Fibroblast of gingiva (primary cell): ENCODE measurements around the gene FOXP2.
A peak's percentile ranks its signal among the peaks of the same experiment; 100 is the strongest.
"Not testable (repeated sequence)": the region's sequence is repeated elsewhere in the genome, so short reads cannot be mapped to it uniquely, and the experiment has no call there.

Experiments
- DNase-seq: peaks from one replicate; pipeline ENCODE4 v3.0.0-alpha.2; 2011; ENCODE audit warnings: low read depth

FOXP2 gene

GRCh38 chr7:114422507-114423501 lies 8.2 kb downstream of the FOXP2 start:
- no peak for DNase-seq

GRCh38 chr7:114426382-114426781 lies 11.8 kb downstream of the FOXP2 start:
- no peak for DNase-seq

DNA sequence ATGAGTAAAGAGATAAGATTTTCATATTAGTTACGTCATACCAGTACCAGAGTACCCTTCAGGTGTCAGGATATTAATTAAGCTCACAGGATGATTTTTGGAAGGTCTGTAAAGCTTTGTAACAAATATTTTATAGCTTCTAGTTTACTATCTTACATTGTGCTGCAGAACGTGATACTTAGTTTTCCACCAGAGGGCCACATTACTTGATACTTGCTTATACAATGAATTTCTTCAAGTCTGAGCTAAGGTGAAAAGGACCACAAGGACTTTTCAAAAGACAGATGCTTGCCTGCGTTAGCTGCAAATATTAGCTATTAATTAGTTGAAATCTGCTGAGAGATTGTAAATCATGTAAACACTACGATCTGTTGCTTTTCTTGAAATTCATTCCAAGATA lies 12.2 kb downstream of the FOXP2 start:
- DNase-seq: peak; percentile 33

DNA sequence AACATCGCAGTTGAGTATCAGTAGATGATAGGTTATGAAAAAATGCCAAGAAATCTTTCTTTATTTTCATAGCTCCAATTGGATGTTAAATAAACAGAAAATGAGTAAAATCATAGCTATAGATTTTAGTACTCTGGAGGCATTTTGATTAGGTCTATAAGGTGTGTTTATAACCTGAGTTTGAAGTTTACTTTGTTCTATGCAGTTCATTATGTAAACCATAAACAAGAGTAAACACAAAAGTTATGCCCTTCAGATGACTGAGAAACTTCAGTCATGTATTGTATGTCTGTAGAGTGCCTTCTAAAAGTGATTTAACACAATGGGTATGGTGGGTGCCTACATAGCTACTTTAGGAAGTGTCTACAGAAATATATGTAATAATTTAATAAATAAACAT lies 13.6 kb downstream of the FOXP2 start:
- no peak for DNase-seq

- no peak for DNase-seq
Observed at GRCh38 chr7:114431189-114431588, 16.6 kb downstream of the FOXP2 start.

- DNase-seq: no peak
Observed at GRCh38 chr7:114432061-114432460, 17.4 kb downstream of the FOXP2 start.

GRCh38 chr7:114432703-114433102 lies 18.1 kb downstream of the FOXP2 start:
- DNase-seq: no peak

- DNase-seq: no peak
Observed at GRCh38 chr7:114439581-114439980, 25.0 kb downstream of the FOXP2 start.

DNA sequence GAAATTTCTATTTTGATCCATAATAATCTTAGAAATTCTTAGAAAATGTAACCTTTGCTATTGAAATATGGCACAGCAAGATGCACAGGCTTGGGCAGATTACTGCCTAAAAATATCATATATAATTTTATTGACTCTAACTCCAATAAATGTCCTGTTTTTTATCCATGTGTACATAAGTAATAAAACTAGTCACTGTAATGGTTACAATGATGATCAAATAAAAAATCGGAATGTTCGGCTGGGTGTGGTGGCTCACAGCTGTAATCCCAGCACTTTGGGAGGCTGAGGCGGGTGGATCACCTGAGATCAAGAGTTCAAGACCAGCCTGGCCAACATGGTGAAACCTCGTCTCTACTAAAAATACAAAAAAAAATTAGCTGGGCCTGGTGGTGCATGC lies 26.3 kb downstream of the FOXP2 start:
- DNase-seq: not testable (repeated sequence)

DNA sequence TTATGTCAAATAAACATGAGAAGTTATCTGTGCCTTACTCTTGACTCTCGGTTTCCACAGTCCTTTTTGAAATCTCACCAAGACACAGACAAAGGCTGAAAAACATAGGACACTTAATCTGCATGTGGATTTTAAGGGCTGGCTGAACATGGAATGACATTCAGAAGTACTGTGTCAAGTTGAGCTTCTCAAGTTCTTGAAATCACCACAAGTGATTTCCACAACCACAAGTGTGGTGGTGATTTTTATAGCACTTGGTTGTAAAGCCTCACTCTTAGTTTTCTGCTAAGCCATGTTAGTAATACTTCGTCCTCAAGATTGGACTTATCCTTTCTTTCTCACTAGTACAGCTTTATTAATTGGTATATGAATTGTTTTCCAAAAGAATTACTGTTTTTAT lies 29.6 kb downstream of the FOXP2 start:
- DNase-seq: no peak

GRCh38 chr7:114450431-114450830 lies 35.8 kb downstream of the FOXP2 start:
- no peak for DNase-seq

GRCh38 chr7:114459574-114459973 lies 45.0 kb downstream of the FOXP2 start:
- no peak for DNase-seq

DNA sequence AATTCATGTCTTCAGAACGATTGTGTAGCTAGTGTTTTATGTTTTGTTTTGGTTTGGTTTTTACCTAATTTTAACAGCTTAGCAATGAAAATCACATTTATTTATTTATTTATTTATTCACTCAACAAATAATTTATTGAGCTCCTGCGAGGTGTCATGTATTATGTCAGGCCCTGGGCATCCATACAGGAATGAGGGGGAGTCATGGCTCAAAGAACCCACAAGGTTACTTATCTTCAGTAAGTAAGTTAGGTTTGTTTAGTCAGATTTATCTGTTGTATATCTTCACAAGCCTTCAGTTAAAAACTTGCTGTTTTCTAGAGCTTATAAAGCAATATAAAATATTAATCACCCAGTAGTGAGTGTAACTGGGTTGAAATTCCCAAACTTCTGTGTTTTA lies 45.4 kb downstream of the FOXP2 start:
- no peak for DNase-seq

DNA sequence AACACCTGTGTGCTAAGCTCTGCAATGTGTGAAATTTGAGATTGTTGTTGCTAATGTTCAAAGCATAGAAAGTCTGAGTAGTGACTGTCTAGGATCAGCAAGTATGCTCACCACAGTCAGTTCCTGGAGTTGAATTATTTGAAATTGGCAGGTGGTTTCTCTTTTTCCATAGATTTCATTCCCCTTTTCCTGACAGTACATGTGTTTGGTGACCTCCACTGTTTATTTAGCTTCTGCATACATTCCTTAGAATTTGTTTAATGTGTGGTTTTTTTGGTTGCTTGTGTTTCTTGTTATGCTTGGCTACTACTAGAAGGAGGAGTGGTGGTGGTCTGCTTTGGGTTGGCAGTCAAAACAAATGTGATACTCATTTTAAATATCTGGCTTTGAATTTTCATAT lies 52.3 kb downstream of the FOXP2 start:
- DNase-seq: no peak

DNA sequence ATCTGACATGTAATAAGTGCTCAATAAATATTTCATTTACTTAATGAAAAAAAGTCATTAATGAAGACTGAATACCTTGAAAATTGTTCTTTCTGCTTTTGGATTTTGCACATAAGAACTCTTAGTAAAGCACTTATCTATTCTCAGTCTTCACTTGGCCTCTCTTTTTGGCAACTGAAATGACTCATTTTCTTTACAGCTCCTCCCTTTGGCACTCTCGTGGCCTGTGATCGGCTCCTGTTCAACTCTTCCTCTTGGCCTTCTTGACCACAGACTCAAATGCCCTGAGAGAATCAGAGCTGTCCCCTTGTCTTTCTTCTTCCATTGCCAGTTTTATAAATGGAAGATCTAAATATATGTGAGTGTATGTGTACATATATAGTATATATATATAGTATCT lies 54.2 kb downstream of the FOXP2 start:
- DNase-seq: no peak

DNA sequence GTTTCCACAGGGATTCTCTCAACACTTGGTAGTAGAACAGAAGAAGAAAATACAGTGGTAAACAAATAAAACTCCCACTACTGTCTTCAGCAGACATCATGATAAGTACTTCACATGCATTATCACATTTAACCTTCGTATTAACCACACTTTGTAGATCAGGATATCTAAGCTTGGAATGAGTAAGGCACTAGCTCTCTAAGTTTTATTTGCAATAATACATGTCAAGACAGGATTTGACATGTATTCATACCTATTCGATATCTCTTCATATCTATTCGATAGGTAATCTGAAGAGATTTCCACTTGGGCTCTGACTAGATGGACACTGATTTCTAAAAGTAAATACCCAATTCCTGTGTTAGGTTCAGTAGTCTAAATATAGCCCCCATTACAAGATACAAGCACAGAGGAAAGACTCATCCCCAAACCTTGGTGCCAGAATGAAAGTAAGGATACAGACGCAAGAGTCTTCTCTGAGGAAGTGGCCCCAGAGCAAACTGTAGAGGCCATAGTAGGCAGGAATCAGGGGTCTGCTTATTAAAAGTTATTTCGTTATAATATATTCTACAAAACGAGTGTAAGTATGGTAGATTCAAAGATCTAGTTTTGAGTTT lies 58.4 kb downstream of the FOXP2 start:
- DNase-seq: no peak

DNA sequence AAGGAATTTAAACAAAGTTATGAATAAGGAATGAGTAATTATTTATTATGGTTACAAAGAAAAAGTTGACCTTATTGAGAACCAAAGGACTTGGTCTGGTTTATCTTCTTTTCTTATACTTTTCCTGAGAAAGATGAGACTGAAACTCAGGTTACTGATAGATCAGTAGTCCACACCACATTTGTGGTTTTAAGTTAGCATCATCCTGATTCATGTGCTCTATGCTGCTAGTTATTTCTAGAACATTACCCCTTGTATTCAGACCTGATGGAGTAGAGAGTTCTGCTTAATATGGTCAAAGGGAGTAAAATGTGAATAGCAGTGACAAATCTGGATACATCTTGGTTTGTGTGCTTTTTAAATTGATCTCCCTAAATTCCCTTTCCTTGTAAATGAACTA lies 63.8 kb downstream of the FOXP2 start:
- DNase-seq: no peak

DNA sequence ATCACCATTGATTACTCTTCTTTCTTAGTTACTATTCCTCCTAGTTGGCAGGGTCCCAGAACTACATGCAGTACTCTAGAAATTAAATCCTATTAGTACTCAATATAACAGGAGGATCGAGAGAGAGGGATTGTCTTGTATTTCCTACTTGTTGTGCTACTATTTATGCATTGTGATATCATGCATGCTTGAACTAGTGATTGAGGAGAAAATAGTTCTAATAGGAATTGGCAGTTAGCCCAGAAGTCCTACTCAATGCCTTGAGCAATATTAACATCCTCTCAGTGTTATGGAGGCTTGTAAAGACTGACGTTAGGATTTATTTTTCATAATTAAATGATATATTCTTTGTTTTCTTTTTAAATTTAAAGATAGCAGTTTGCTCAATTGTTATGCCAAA lies 67.4 kb downstream of the FOXP2 start:
- DNase-seq: peak; percentile 53

- no peak for DNase-seq
Observed at GRCh38 chr7:114484226-114484625, 69.6 kb downstream of the FOXP2 start.

DNA sequence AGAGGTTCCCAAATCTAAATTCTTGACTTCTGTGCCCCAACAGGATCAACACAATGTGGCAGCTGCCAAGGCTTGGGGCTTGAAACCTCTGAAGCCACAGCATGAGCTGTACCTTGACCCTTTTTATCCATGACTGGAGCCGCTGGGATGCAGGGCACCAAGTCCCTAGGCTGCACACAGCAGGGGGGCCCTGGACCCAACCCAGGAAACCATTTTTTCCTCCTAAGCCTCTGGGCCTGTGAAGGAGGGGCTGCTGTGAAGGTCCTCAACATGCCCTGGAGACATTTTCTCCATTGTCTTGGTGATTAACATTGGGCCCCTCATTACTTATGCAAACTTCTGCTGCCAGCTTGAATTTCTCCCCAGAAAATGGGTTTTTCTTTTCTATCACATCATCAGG lies 72.6 kb downstream of the FOXP2 start:
- no peak for DNase-seq

GRCh38 chr7:114488696-114489095 lies 74.1 kb downstream of the FOXP2 start:
- no peak for DNase-seq

DNA sequence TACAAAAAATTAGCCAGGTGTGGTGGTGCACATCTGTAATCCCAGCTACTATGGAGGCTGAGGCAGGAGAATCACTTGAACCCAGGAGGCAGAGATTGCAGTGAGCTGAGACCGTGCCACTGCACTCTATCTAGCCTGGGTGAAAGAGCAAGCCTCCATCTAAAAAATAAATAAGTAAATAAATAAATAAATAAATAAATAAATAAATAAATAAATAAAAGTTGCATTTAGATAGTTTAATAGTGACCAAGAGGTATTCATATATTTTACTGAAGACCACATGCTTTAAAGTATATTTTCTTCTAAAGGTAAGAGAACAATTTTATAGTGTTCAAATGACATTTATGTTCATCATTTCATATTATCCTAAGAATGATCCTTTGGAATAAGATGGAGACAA lies 82.9 kb downstream of the FOXP2 start:
- not testable (repeated sequence) for DNase-seq

GRCh38 chr7:114502454-114503254 lies 88.0 kb downstream of the FOXP2 start:
- peak; percentile 74 for DNase-seq
